Islet of Langerhans (tissue), 1 donor: Measurements from ENCODE around the gene BOLA3.
"Not testable (repeated sequence)": the region's sequence is repeated elsewhere in the genome, so short reads cannot be mapped to it uniquely, and the experiment has no call there.

Experiments
- FAIRE-seq: peaks from one replicate; lab custom pipeline; 2011; peaks lifted over from hg19 to GRCh38; lab: Jason Lieb, UNC

BOLA3 gene

DNA sequence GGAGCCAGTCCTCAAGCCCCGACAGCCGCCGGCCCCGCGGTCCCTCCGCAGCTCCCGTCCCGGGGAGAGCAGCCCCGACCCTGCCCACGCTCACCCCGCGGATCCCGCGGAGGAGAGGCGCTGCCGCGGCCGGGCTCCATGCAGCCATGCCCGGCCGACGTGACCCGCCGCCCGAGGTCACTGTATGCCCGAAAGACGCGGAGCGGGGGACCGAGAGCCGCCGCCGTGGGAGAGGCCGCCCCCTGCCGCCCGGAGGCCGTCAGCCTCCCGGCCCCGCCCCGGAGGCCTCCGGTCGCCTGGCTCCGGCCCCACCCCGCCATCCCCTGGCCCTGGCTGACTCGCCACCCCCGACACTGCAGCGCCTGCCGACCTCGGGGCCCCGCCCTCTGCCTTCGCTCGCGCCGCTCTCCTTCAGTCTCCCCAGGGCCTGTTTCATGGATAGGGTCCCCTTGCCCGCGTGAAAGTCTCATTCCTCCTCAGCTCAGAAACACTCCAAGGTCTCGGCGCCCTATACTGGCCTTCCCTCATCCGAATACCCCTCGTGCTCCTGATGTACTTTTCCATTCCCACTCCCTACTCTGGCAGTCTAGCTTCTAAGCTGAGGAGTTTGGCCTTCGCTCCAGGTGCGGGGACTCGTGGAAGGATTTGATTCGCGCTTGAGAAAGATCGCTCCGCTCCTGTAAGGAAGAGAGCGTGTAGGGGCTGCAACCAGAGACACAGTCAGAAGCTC is at the start of gene BOLA3:
TSS of gene BOLA3 (minus strand) at position 186 of the 730 bp plus-strand sequence. CDS start at position 148, 38 bp downstream.
- FAIRE-seq, result no peak

- FAIRE-seq, result no peak
These were observed 49.3 kb upstream of the BOLA3 start for GRCh38 chr2:74197049-74197448.

GRCh38 chr2:74194799-74195198 is 47.1 kb upstream of the BOLA3 start:
- no peak for FAIRE-seq

DNA sequence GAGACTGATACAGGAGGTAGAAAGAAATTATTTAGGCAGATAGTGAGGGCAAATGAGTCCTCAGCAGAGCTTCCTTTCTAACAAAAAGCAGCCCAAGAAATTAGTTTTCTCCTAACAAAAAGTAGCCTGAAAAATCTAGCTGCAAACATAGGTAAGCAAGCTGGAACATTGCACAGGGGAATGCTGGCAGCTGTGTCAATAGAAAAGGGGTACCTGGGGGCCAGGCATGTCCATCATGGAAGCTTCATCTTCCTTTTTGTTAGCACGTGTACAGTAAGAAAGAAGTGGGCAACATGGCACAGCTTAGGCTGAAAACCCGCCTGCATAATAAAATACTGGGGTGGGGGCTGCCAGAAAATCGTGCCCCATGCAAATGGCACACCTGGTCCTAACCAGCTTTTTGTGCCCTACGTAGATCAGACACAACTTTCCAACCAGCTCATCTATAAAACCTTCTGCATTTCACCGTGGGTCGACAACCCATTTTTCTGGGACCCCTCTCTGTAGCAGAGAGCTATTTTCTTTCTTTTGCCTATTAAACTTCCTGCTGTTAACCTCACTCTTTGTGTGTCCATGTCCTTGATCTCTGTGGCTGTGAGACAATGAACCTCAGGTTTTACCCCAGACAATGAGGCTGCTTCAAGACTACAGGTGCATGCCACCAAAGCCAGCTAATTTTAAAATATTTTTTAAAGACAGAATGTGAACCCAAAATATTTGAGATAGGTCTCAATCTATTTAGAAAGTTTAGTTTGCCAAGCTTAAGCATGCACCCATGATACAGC is 44.1 kb upstream of the BOLA3 start:
- FAIRE-seq, result no peak

DNA sequence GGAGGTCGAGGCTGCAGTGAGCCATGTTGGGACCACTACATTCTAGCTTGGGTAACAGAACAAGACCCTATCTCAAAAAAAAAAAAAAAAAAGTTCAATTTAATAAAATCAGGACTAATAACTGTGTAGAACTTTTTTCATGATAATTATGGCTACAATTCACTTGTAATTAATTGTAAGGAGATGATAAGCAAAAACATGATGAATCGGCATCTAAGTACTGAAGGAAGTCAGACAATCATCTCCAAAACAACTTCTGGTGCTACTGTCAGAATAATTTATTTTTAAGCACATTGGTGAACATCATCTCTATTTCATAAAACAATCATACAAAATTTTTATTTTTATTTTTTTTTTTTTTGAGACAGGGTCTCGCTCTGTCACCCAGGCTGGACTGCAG is 41.0 kb upstream of the BOLA3 start:
- FAIRE-seq, result no peak

DNA sequence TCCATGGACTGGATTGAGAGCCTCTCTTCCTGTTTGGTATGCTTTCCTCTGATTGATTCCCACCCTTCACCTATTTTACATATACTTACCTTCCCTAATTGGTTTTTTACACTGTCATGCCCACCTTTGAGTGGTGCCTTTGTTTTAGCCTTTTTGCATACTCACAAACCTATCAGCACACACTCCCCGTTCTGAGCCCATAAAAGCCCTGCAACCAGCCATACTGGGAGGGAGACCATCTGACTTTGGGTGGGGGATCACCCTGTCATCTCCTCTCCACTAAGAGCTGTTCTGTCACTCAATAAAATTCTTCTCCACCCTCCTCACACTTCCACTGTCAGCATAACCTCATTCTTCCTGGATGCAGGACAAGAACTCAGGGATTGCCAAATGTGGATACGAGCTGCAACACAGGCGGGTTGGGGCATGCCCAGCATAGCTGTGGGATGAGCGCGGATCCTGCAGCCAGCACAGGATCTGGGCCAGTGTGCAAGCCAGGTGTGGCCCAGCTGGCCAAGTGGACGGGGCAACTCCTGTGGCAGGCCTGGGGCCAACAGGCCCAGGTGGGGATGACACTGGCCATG is 40.4 kb upstream of the BOLA3 start:
- no peak for FAIRE-seq

DNA sequence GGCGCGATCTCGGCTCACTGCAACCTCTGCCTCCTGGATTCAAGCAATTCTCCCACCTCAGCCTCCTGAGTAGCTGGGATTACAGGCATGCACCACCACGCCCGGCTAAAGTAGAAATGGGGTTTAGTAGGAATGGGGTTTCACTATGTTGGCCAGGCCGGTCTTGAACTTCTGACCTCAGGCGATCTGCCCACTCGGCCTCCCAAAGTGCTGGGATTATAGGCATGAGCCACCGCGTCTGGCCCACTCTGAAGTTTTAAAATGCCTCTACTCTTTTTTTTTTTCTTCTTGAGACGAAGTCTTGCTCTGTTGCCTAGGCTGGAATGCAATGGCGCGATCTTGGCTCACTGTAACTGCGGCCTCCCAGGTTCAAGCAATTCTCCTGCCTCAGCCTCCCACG is 39.0 kb upstream of the BOLA3 start:
- not testable (repeated sequence) for FAIRE-seq

GRCh38 chr2:74186038-74186437 is 38.3 kb upstream of the BOLA3 start:
- FAIRE-seq, result no peak

- no peak for FAIRE-seq
These were observed 36.2 kb upstream of the BOLA3 start for GRCh38 chr2:74183878-74184277.

DNA sequence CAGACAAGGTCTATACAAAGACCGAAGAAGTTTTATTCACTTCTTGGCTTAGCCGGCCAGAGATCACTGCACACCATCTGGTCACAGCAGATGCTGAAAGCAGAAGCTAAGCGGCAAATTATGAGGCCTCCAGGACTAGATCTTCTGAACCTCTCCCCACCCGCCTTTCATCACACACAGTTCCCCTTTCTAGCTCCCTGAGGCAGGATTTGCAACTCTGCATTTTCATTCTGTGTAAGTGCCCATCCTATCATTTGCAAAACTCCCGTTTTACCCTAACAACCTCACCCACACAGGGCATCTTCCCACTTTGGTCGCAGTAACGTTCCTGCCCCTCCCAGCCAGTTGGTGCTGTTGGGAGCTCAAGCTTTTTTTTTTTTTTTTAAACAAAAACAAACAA is 34.0 kb upstream of the BOLA3 start:
- FAIRE-seq, result no peak

DNA sequence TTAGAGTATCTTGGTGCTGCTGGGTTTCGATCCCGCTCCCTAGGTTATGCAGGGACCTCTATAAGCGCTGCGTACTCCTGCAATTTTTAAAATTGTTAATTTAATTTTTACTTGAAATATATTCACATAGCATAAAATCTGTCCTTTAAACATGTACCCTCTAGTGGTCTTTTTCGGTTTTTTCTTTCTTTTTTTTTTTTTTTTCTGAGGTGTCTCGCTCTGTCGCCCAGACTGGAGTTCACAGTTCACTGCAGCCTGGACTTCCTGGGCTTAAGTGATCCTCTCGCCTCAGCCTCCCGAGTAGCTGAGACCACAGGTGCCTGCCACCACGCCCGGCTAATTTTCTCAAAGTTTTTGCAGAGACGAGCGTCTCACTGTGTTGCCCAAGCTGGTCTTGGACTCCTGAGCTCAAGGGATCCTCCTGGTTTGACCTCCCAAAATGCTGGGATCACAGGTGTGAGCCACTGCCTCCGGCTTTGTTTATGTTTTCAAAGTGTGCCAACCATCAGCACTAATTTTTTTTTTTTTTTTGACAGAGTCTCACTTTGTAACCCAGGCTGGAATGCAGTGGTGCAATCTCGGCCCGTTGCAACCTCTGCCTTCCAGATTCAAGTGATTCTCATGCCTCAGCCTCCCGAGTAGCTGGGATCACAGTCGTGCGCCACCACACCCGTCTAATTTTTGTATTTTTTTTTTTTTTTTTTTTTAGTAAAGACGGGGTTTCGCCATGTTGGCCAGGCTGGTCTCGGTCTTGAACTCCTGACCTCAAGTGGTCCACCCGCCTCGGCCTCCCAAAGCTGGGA is 31.6 kb upstream of the BOLA3 start:
- FAIRE-seq, result peak; percentile 66

DNA sequence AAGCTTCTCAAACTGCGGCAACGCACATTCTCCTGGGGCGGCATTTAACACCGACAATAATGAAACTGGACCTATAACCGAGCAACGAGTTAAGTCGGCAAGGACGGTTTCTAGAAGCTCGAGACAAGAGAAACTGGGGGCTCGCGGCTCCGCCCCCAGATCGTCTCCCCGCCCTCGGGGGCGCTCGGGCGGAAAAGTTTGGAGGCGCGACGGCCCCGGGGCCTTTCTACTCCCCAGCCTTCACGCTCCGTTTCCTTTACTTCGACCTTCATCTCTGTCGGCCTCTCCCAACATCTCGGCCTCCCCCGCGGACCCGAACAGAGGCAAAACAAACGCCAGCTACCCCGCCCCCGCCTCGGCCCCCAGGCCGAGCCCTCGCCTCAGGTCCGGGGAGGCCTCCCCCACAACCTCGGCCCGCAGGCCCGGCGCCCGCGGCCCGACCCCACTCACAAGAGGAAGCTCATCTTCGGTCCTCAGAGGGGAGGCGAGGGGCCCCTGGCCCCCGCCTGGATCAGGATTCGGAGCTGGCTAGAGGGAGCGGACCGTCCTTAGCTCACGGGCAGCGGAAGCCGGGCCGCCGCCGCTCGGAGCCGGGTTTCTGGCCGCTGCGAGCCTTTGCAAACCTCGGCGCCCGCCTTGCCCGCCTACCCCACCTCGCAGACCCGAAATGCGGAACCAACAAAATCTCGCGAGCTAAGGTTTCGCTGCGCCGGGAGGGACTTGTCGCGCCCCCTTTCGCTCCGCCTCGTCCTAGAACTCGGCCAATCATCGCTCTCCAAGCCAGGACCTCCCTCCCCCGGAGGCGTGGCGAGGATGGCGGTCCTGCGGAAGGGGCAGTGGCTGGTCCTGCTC is 30.7 kb upstream of the BOLA3 start, which contains the start of gene MOB1A:
TSS of gene MOB1A (minus strand) at position 669 of the 852 bp plus-strand sequence. CDS start at position 464, 205 bp downstream.
- no peak for FAIRE-seq

DNA sequence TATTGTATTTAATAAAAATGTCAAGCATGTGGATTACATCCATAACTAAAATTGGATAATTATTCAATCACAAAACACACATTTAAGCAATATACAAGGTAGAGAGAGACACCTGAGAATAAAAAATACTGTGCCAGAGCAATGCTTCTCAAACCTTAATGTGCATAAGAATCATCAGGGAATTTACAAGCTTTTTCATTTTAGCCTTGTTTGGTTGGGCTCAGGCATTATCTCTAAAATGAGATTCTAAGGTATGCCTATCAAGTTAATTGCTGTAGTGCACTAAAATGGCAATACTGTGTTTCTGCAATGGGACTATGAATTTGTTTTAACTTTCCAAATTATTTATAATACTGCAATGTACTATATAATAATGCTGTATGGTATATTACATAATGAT is 30.0 kb upstream of the BOLA3 start:
- no peak for FAIRE-seq

DNA sequence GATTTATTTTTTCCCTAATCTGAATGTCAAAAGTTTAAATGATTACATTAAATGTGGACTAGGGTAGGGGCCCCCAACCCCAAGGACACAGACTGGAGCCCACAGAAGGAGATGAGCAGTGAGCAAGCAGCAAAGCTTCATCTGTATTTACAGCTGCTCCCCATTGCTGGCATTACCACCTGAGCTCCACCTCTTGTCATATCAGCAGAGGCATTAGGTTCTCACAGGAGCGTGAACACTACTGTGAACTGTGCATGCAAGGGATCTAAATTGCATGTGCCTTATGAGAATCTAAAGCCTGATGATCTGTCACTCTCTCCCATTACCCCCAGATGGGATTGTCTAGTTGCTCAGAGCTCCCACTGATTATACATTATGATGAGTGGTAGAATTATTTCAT is 27.2 kb upstream of the BOLA3 start:
- no peak for FAIRE-seq

DNA sequence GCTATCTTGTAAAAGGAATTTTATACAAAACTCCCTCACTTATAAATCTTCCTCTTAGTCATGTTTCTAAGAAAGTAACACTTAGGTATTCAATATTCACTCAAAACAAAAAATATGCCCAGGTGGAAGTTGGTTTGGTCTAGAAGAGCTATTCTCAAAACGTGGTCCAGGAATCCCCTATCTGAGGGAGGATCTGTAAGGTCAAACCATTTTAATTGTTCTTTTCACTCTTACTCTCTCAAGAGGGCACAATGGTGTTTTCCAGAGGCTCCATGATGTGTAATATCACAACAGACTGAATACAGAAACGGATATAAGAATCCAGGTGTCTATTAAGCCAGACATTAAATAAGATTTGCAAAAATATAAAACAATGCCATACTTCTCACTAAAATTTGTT is 21.0 kb upstream of the BOLA3 start:
- no peak for FAIRE-seq

- FAIRE-seq, result no peak
These were observed 17.0 kb upstream of the BOLA3 start for GRCh38 chr2:74164761-74165160.

GRCh38 chr2:74162951-74163350 is 15.2 kb upstream of the BOLA3 start:
- no peak for FAIRE-seq

DNA sequence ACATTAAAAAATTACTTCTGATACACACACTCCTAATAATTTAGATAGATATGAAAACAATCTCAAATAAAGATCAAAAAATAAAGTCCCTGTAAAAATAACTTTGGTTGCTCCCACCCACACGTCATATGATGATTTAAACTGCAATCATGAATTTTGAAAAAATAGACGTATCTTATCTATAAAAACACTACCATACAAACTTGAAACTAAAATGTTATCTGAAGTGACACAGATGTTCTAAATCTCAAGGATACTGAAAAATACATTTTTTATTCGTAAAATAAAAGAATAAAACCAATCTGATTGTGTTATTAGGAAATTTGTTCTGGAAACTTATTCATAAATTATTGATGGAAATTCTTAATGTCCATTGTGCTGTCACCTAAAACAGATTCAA is 8.1 kb upstream of the BOLA3 start:
- peak; percentile 56 for FAIRE-seq

DNA sequence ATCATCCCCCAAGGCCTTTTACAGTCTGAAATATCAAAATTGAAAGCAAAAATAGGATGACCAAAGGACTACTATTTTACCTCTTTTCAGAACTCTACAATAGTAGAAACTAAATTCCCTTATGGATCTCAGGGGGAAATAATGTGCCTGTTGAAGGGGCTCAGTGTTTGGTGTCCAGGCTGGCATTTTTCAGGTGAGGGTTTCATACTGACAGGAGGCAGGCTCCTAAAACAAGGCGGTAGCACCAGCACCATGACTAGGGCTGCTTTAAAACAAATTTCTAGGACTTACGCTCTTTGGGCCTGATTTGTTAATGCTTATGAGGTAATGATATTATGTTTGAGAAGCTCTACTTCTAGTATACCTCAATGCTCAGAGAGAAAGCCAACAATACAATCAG is 5.2 kb upstream of the BOLA3 start:
- no peak for FAIRE-seq

- no peak for FAIRE-seq
These were observed 2.0 kb upstream of the BOLA3 start for GRCh38 chr2:74149570-74150319.

- no peak for FAIRE-seq
These were observed 1.5 kb upstream of the BOLA3 start for GRCh38 chr2:74149247-74149525.
